ENCODE measurements around the gene PEX26. TPM values are rescaled to one million over a fixed set of nuclear protein-coding genes. Genes with fewer than 3 reads are reported as not detected.
A peak's percentile ranks its signal among the peaks of the same experiment; 100 is the strongest.

PEX26 gene
- total and polyA plus RNA-seq, 9 donors, result 13.0 to 33.4 (median 23.5) TPM

- peaks cover 12% of the 10 kb centered on the region for H3K4me1 ChIP-seq (ENCODE audit: insufficient read depth)
- H3K27me3 ChIP-seq, result no peaks in the 10 kb centered on the region
- TF ChIP-seq EP300 (IDR thresholded peaks at IDR 0.05) (no peak), CTCF (IDR thresholded peaks at IDR 0.05) (no peak), POLR2A (IDR thresholded peaks at IDR 0.05) (no peak)
- DNase-seq, result no peak
- no peaks in the 10 kb centered on the region for H3K36me3 ChIP-seq
- intact Hi-C loops (cut with DNase I), result no loop called here
- H3K9me3 ChIP-seq, result no peaks in the 10 kb centered on the region
- H3K4me3 ChIP-seq, result no peak overlapping the region
- peak overlapping the region in 1 of 2 donors; percentile 61 for H3K27ac ChIP-seq
- WGBS, 3 donors, result 95 to 98% (median 97%) methylated on average over 7 of the region's 7 CpGs
Observed at GRCh38 chr22:18058371-18059093, 19.3 kb upstream of the PEX26 start.

DNA sequence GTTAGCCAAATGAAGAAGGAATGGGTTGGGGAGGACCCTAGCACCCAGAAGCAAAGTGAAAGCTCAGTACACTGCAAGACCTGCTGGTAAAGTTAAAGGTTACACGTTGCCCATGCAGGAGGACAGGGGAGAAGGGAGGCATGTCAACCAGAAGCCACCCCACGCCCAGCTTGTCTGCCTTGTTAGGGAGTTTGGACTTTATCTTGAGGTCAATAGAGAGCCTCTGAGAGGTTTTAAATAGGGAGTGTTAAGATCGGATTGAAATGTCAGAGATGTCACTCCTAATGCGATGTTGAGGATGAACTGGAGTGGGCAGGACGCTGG lies 18.7 kb upstream of the PEX26 start:
- Histone ChIP-seq H3K36me3 (no peaks in the 10 kb centered on the region), H3K4me1 (ENCODE audit: insufficient read depth) (peaks cover 12% of the 10 kb centered on the region), H3K27ac (no peak overlapping the region), H3K9me3 (no peaks in the 10 kb centered on the region), H3K4me3 (no peak overlapping the region), H3K27me3 (no peaks in the 10 kb centered on the region)
- TF ChIP-seq POLR2A (IDR thresholded peaks at IDR 0.05) (no peak), EP300 (IDR thresholded peaks at IDR 0.05) (no peak), CTCF (IDR thresholded peaks at IDR 0.05) (no peak)
- intact Hi-C loops (cut with DNase I), result no loop called here
- 86 to 88% (median 87%) methylated on average over 5 of the region's 5 CpGs for WGBS, 3 donors
- DNase-seq, result no peak

DNA sequence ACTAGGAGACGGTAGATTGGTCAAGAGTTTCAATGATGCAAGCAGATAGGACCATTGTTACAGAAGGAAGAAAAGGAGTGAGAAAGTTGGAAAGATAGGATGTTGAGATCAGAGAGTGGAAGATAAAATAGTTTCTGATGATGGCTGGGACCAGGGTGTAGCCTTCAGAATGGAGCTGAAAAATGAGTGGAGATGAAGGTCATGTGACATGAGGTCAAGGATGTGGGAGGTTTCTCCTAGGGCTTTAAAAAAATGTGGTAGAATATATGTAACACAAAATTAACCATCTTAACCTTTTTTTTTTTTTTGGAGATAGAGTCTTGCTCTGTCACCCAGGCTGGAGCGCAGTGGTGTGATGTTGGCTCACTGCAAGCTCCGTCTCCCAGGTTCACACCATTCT lies 18.3 kb upstream of the PEX26 start:
- WGBS, 3 donors, result 92 to 97% (median 96%) methylated on average over 3 of the region's 3 CpGs
- Histone ChIP-seq H3K36me3 (no peaks in the 10 kb centered on the region), H3K27ac (no peak overlapping the region), H3K4me3 (no peak overlapping the region), H3K4me1 (ENCODE audit: insufficient read depth) (peaks cover 12% of the 10 kb centered on the region), H3K27me3 (no peaks in the 10 kb centered on the region), H3K9me3 (no peaks in the 10 kb centered on the region)
- intact Hi-C loops (cut with DNase I), result no loop called here
- no peak for TF ChIP-seq CTCF (IDR thresholded peaks at IDR 0.05)
- no peak for TF ChIP-seq EP300 (IDR thresholded peaks at IDR 0.05)
- no peak for TF ChIP-seq POLR2A (IDR thresholded peaks at IDR 0.05)
- DNase-seq, result no peak

- 87 to 96% (median 95%) methylated on average over 5 of the region's 5 CpGs for WGBS, 3 donors
- intact Hi-C loops (cut with DNase I), result no loop called here
- peaks cover 12% of the 10 kb centered on the region for H3K4me1 ChIP-seq (ENCODE audit: insufficient read depth)
Observed at GRCh38 chr22:18059991-18060390, 17.8 kb upstream of the PEX26 start.

More at GRCh38 chr22:18059991-18060390, 17.8 kb upstream of the PEX26 start:
- no peak for DNase-seq
- no peaks in the 10 kb centered on the region for H3K9me3 ChIP-seq
- H3K27me3 ChIP-seq, result no peaks in the 10 kb centered on the region
- TF ChIP-seq CTCF (IDR thresholded peaks at IDR 0.05) (no peak), EP300 (IDR thresholded peaks at IDR 0.05) (no peak), POLR2A (IDR thresholded peaks at IDR 0.05) (no peak)
- no peak overlapping the region for H3K4me3 ChIP-seq
- no peaks in the 10 kb centered on the region for H3K36me3 ChIP-seq
- no peak overlapping the region for H3K27ac ChIP-seq

Data from ovary (tissue), 9 donors.